K562 (cell line): ENCODE measurements around the gene PRR16. TPM values are rescaled to one million over a fixed set of nuclear protein-coding genes. Genes with fewer than 3 reads are reported as not detected.

Experiments used
- ARID3B ChIP-seq: fragments of 250-450 bp; sonication (Bioruptor Pico); IDR thresholded peaks from 2 replicates; pipeline ENCODE4 v1.4.0; 2020; ENCODE audit warnings: borderline replicate concordance
- FOXP4 ChIP-seq: sonication (generic); formaldehyde crosslinking; IDR thresholded peaks from 2 replicates; pipeline ENCODE4 v1.8.0; 2022; ENCODE audit warnings: mild to moderate bottlenecking, missing genetic modification reagents, borderline replicate concordance
- GMEB1 ChIP-seq: fragments of 250-450 bp; sonication (Bioruptor Pico); IDR thresholded peaks from 2 replicates; pipeline ENCODE4 v1.4.0; 2020; ENCODE audit warnings: mild to moderate bottlenecking
- ID3 ChIP-seq, 2 experiments: fragments of 250-450 bp in 1 of 2; fragments of 450-650 bp in 1 of 2; sonication (Bioruptor Pico) in 1 of 2; IDR thresholded peaks; 2 replicates each; pipeline versions ENCODE4 v1.6.1 to v1.8.0; 2016 to 2021; ENCODE audit warnings: mild to moderate bottlenecking in 2 of 2, moderate library complexity in 2 of 2, missing compliant biosample characterization in 1 of 2, missing genetic modification characterization in 1 of 2
- KLF16 ChIP-seq: IDR thresholded peaks from 2 replicates; pipeline ENCODE4 v1.6.1; 2016; ENCODE audit warnings: antibody characterized with exemption
- RERE ChIP-seq: sonication (generic); formaldehyde crosslinking; IDR thresholded peaks from 2 replicates; pipeline ENCODE4 v1.8.0; 2023; ENCODE audit warnings: missing genetic modification reagents, mild to moderate bottlenecking, borderline replicate concordance
- TBP ChIP-seq: optimal IDR thresholded peaks from 2 replicates; pipeline ENCODE3; 2011; ENCODE audit warnings: low read depth, low read length, improper control_type of control experiment
- ZNF217 ChIP-seq: sonication (generic); formaldehyde crosslinking; IDR thresholded peaks from 2 replicates; pipeline ENCODE4 v1.8.0; 2022; ENCODE audit warnings: mild to moderate bottlenecking, missing genetic modification reagents
- ZNF23 ChIP-seq: fragments of 250-450 bp; sonication (Bioruptor Pico); IDR thresholded peaks from 2 replicates; pipeline ENCODE4 v1.4.0; 2020; ENCODE audit warnings: mild to moderate bottlenecking
- ZNF449 ChIP-seq: fragments of 250-450 bp; sonication (Bioruptor Pico); IDR thresholded peaks from 2 replicates; pipeline ENCODE4 v1.8.0; 2022; ENCODE audit warnings: moderate library complexity, mild to moderate bottlenecking, inconsistent platforms
- ZNF584 ChIP-seq: fragments of 200-800 bp; sonication (Bioruptor generic); IDR thresholded peaks from 2 replicates; pipeline ENCODE4 v1.6.1; 2016; ENCODE audit warnings: low read depth, mild to moderate bottlenecking, missing genetic modification characterization, missing compliant biosample characterization
- polyA plus RNA-seq, 8 experiments: library from polyadenylated mRNA; depleted of rRNA in 4 of 8; stranded (reverse) in 5 of 8; unstranded in 3 of 8; fragments of >200 nt; fragmentation: Nextera tagmentation in 2 of 8; fragmentation: Illumina TruSeq in 1 of 8; extraction: Ambion mirVana in 2 of 8; extraction: Trizol in 1 of 8; gene quantifications; 2 replicates each; pipeline versions ENCODE4 v1.2.1 to v1.2.3, GENCODE V29; 2011 to 2014; ENCODE audit warnings: inconsistent platforms in 1 of 8, missing spikeins in 1 of 8
- total RNA-seq, 7 experiments: library from RNA; depleted of rRNA in 6 of 7; stranded (reverse); fragments of >200 nt in 6 of 7; fragmentation: Illumina TruSeq in 2 of 7; extraction: Trizol in 2 of 7; gene quantifications; 2 replicates each; pipeline versions ENCODE4 v1.2.1 to v1.2.3, GENCODE V29; 2011 to 2021; ENCODE audit warnings: low replicate concordance in 1 of 7

Gene PRR16
- total and polyA plus RNA-seq, 9 of the 15 experiments (the other 6 are each of a cell fraction or from before 2014, with no cell fraction given): 0.61 to 10.1 (median 3.3) TPM

- TF ChIP-seq RERE (no peak), FOXP4 (no peak), TBP (peak; percentile 80), ZNF23 (CRISPR knock-in tag) (no peak), ID3 (CRISPR knock-in tag; IDR thresholded peaks at IDR 0.05) (no peak), ID3 (tag; IDR thresholded peaks at IDR 0.05) (no peak), GMEB1 (CRISPR knock-in tag) (no peak), ARID3B (no peak), KLF16 (peak; percentile 73; the same call in 1 of the 2 replicates), ZNF217 (CRISPR knock-in tag) (no peak), ZNF449 (CRISPR knock-in tag) (no peak), ZNF584 (CRISPR knock-in tag) (0 out of 2 replicates have a peak, but pooled peaks have one; percentile 37)
Measured at GRCh38 chr5:120512791-120513650, 48.9 kb downstream of the PRR16 start (continued).
